GM20000 (cell line): ENCODE results near the gene KREMEN1.
"Not testable (repeated sequence)": the region's sequence is repeated elsewhere in the genome, so short reads cannot be mapped to it uniquely, and the experiment has no call there.

Experiments used
- DNase-seq: peaks from one replicate; pipeline ENCODE4 v3.0.0; 2012; ENCODE audit warnings: low spot score
- TF ChIP-seq, protein P1 (sequence below): IDR thresholded peaks from 2 replicates; pipeline ENCODE4 v1.5.1; 2012; ENCODE audit warnings: mild to moderate bottlenecking, control low read depth; ENCODE audit errors: extremely low read depth, missing control alignments

Gene KREMEN1

DNA sequence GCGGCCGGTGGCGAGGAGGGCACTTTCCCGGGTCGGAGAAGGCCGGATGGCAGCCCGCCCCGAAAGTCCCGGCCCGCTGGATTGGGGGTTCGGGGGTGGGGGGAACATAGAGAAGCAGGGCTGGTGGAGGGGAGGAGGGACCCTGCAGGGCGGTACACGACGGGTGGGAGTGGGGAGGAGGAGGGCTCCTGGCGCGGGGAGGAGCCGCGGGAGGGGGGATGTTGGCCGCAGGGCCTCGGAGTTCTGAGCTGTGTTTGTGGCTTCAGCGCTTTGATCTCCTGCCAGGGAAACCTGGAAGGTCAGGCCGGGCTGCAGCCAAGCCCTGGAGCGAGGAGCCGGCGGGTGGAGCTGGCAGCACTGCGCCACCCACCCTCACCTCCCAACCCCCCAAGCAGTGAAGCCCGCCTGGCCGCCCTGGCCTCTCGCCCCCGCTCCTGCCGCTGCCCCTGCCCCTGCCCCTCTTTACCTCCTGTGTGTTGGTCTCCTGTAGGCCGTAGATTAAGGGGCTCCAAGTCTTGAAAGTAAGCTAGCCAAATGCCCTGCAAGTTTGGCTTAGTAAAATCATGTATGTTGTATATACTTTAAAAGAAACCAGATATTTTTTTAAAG lies 42.1 kb upstream of the KREMEN1 start:
- no peak for DNase-seq
- TF ChIP-seq, protein P1, sequence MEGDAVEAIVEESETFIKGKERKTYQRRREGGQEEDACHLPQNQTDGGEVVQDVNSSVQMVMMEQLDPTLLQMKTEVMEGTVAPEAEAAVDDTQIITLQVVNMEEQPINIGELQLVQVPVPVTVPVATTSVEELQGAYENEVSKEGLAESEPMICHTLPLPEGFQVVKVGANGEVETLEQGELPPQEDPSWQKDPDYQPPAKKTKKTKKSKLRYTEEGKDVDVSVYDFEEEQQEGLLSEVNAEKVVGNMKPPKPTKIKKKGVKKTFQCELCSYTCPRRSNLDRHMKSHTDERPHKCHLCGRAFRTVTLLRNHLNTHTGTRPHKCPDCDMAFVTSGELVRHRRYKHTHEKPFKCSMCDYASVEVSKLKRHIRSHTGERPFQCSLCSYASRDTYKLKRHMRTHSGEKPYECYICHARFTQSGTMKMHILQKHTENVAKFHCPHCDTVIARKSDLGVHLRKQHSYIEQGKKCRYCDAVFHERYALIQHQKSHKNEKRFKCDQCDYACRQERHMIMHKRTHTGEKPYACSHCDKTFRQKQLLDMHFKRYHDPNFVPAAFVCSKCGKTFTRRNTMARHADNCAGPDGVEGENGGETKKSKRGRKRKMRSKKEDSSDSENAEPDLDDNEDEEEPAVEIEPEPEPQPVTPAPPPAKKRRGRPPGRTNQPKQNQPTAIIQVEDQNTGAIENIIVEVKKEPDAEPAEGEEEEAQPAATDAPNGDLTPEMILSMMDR: no peak

GRCh38 chr22:29031227-29032011 lies 41.4 kb upstream of the KREMEN1 start:
- TF ChIP-seq, protein P1: no peak
- DNase-seq: no peak

- DNase-seq: no peak
- TF ChIP-seq, protein P1: no peak
Observed at GRCh38 chr22:29032014-29032475, 40.8 kb upstream of the KREMEN1 start.

- TF ChIP-seq, protein P1: no peak
- no peak for DNase-seq
Observed at GRCh38 chr22:29032584-29032983, 40.3 kb upstream of the KREMEN1 start.

- DNase-seq: no peak
Observed at GRCh38 chr22:29037340-29037932, 35.4 kb upstream of the KREMEN1 start.

GRCh38 chr22:29039148-29039547 lies 33.7 kb upstream of the KREMEN1 start:
- TF ChIP-seq, protein P1: no peak
- DNase-seq: no peak

More at GRCh38 chr22:29037340-29037932, 35.4 kb upstream of the KREMEN1 start:
- TF ChIP-seq, protein P1: no peak

DNA sequence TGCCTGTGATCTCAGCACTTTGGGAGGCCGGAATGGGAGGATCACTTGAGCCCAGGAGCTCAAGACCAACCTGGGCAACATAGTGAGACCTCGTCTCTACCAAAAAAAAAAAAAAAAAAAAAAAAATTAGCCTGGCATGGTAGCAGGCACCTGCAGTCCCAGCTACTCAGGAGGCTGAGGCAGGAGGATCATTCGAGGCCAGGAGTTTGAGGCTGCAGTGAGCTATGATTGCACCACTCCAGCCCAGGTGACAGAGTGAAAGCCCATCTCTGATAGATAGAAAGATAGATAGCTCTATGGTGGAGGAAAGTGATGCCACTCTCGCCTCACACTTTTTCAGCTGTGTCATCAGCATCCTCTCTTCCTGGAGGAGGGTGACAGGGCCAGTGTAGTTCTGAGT lies 33.2 kb upstream of the KREMEN1 start:
- not testable (repeated sequence) for DNase-seq
